GM21619 (cell line): Measurements from ENCODE around the gene MAPK14.
"Not testable (repeated sequence)": the region's sequence is repeated elsewhere in the genome, so short reads cannot be mapped to it uniquely, and the experiment has no call there.

ENCODE experiments used
- ATAC-seq: cut with Tn5 transposase; IDR thresholded peaks from one replicate; pipeline ENCODE4 v1.9.1; 2021; ENCODE audit not compliant: unreplicated experiment

MAPK14 gene

DNA sequence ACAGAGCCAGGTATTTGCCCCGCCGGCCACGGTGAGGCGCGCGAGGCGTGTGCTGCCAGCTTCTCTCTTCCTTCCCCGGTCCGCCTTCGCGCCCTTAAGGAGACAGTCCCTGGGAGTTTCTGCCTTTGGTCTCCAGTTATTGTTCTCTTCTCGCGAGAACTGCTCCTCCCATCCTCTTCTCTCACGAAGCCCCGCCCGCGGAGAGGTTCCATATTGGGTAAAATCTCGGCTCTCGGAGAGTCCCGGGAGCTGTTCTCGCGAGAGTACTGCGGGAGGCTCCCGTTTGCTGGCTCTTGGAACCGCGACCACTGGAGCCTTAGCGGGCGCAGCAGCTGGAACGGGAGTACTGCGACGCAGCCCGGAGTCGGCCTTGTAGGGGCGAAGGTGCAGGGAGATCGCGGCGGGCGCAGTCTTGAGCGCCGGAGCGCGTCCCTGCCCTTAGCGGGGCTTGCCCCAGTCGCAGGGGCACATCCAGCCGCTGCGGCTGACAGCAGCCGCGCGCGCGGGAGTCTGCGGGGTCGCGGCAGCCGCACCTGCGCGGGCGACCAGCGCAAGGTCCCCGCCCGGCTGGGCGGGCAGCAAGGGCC, at the start of gene MAPK14:
MAPK14 (plus strand) TSS at position 308 of the 587 bp plus-strand sequence. CDS start 350 bp downstream, outside the sequence.
- peak; percentile 81 for ATAC-seq

DNA sequence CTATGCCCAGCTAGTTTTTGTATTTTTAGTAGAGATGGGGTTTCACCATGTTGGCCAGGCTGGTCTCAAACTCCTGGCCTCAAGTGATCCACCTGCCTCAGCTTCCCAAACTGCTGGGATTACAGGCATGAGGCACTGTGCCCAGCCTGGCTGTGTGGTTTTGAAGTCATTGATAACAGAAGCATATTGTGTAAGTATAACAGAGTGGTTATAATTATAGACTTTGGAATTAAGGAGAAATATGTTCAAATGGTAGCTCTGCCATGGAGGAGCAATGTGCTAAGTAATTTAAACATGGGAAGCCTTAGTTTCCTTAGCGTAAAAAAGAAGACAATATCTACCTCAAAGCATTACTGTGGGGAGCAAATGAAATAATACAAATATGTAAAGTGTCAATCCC, 47.5 kb upstream of the MAPK14 start:
- ATAC-seq: not testable (repeated sequence)

DNA sequence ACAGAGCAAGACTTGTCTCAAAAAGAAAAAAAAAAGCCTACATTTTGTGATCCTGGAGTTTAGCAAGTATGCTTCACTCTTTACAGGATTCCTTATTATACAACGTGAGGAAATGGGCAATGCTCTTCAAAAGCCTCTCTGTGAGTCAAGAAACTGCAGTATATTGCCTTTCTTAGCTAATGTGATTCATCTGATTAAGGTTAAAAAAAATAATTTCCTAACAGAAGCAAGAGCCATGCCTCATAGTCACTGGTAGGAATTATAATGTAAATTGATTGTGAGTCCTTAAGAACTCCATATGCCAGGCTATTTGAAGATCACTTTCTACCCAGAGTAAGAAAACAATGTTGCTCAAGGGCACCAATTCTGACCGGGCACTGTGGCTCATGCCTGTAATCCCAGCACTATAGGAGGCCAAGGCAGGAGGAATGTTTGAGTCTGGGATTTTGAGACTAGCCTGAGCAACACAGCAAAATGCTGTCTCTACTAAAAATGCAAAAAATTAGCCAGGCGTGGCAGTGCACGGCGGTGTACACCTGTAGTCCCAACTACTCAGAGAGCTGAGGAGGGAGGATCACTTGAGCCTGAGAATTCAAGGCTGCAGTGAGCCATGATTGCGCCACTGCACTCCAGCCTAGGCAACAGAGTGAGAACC, 46.5 kb upstream of the MAPK14 start:
- no peak for ATAC-seq

DNA sequence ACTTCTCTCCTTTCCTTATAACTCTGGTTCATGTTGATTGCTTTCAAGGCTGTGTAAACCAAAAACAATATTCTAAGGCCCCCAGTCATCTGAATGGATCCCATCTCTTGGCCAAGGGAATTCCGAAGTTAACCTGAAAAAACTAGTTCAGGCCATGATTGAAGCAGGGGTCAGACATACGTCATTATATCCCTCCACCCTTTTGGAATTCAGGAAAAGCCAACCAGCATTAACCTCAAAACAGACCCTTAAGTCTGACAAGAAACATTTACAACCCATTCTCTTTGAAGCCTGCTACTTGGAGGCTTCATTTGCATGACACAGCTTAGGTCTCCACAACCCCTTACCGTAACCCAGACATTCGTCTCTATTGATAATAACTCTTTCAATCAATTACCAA, 42.9 kb upstream of the MAPK14 start:
- no peak for ATAC-seq

DNA sequence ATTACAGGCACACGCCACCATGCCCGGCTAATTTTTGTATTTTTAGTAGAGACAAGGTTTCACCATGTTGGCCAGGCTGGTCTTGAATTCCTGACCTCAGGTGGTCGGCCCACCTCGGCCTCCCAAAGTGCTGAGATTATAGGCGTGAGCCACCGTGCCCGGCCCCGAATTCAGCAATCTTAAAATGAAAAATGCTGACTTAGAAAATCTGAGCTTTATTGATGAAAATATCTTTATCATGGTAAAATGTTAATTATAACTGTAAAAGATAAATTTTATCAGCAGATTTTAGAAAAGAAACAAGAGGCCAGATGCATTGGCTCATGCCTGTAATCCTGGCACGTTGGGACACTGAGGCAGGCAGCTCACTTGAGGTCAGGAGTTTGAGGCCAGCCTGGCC, 39.6 kb upstream of the MAPK14 start:
- not testable (repeated sequence) for ATAC-seq

DNA sequence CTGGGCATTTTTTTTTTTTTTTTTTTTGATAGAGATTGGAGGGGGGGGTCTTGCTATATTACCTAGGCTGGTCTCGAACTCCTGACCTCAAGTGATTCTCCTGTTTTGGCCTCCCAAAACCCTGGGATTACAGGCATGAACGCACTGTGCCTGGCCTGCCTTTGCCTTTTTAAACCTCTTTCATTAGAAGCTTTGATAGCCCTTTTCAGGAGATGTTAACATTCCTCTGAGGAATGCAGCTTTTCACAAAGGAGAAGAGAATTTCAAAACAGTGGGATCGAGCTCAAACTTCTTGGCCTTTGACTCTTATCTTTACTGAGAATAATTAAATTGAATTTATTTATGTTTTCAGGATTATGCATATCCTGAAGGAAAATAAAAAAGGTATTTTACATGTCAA, 34.5 kb upstream of the MAPK14 start:
- ATAC-seq: no peak

DNA sequence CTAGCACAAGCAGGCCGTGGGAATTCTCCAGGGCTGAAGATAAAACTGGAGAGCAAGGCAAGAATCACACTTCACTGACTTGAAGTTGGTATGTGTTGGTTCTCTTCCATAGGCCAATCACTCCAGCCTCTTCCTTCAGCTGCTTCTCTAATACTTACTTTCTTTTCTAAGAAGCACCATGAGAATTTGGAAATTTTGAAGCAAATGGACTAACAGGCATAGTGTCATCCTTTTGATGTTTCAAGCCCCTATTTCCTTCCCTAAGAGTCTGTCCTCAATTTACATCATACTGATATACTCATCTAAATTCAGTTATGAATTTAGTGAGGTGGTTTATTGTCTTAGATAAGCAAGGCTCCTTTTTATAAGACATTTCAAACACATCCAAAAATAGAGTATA, 27.2 kb upstream of the MAPK14 start:
- no peak for ATAC-seq

DNA sequence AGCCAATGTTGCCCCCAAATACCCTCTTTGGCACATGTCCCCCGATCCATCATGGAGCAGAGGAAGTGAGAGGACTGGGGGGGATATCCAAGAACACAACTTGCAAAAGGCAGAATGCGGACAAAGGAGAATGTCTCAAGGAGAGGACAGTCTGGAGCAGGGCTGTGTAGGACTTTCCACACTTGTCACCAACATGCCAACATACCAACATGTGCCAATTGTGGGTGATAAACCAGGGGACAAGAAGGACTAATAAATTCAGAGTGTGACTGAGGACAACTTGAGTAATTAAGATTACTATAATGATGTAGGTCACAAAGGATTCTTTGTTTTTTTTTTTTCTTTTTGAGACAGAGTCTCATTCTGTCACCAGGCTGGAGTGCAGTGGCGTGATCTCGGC, 11.9 kb upstream of the MAPK14 start:
- no peak for ATAC-seq

DNA sequence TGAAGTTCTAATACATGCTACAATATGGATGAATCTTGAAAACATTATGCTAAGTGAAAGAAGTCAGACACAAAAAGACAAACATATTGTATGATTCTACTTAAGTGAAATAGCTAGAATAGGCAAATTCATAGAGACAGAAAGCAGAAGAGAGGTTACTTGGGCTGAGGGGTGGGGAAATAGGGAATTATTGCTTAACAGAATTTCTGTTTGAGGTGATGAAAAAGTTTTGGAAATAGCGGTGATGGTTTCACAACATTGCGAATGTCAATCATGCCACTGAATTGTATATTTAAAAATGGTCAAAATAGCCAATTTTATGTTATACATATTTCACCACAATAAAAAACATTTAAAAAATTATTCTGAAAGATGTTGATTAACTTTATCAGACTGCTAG, 9.3 kb upstream of the MAPK14 start:
- ATAC-seq: no peak

DNA sequence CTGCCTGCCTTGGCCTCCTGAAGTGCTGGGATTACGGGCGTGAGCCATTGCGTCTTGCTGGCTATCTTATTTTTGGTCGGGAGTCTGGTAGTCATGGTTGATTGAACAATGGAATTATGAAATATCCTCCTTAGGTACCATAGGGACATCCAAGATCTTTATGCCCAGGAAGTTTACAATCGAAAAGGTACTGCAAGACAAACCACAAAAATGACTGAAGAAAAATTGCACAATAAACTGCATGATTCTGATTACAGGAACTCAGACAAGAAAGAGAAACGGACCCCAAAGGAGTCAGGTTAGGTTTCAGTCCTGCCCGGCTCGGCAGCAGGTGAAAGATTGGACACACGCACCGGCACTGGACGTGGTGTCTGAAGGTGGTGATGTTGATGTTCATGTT, 8.4 kb upstream of the MAPK14 start:
- no peak for ATAC-seq

DNA sequence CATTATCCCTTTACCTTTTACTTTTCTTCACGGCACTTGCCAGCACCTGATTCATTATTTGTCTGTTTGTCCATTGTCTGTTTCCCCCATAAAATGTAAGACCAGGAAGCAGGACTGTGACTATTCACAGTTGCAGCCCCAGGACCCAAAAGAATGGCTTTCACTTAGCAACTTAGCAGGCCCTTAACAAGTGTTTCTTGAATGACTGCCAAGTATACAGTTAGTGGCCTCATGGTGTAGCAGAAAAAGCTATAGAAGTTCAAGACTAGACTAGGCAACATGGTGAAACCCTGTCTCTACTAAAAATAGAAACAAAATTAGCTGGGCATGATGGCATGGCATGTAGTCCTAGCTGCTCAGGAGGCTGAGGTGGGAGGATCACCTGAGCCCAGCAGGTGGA, 7.5 kb upstream of the MAPK14 start:
- no peak for ATAC-seq

DNA sequence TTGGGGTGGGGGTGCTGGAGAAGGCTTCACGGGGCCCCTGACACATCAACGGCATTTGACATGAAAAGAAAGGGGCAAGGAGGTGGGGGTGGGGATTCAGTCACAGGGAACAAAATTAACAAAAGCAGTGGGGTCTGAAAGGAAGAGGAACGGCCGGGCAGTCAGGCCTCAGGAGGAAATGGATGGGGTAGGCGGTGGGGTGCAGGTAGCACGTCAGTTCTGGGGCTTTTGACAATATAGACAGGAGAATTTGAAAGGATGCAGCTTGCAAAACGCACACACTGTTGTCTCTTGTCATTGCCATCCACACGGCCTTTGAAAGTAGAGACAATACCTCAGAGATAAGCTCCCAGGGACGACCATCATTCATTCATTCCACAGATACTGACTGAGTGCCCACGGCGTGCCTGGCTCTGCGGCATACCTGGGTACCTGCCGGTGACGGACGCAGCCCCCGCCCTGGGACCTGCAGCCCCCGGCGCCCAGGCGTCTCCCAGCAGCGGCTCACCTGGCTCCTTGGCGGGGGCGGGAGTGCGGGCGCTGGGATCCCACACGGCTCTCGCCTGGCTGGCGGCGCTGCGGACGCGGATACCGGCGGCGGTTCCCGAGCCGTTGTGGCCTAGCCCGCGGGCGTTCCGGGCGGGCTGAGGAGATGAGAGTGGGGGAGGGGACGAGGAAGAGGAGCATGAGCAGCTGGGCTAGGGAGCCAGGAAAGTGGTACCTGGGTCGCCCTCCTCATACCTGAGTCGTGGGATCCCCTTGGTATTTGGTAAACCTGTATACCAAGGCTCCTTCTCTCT, 3.4 kb upstream of the MAPK14 start, which contains the start of gene SLC26A8:
SLC26A8 (minus strand) TSS at position 646 of the 800 bp plus-strand sequence. CDS start 4,934 bp downstream, outside the sequence.
- ATAC-seq: no peak

DNA sequence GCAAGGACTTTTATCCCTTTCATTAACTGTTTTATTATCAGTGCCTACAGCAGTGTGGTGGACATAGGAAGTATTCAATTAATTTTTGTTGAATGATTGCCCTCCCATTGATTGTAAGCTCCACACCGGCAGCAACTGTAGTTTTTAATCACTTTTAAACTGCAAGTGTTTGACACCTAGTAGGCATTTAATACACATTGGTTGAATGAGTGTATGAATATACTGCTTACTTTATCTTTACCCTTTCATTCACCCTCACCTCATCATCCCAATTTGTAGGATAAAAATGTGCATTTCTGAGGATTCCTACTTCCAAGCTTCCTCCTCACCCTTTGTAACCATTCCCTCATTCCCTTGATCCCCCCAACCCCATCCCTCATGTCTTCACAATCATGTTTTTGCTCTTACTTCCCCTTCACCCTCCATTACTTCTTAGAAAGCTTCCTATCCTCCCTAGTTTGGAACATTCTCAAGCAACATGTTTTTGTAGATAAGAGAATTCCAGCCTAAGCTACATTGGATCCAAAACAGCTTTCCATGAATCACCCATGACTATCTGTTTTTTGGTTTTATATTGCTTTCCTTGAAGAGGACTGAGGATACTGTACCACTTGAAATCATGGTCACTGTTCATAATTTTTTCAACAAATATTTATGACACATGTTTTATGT, 2.2 kb upstream of the MAPK14 start:
- no peak for ATAC-seq

DNA sequence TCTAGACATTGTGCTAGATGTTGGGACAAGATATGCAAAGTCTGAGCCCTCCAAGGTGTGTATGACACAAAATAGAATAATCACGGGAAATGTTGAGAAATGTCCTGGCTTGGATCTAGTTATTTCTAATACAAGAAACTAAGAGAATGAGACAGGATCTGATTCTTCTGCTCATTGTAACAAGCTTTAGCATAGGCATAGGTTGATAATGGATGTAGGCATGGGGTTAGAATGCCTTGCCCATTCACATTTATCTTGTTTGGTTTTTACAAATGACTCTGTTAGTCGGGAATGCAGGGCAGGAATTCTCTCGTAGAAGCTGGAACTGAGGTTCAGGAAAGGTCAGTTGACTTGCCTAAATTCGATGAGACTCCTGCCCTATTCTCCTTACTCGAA, 1.7 kb upstream of the MAPK14 start:
- no peak for ATAC-seq

DNA sequence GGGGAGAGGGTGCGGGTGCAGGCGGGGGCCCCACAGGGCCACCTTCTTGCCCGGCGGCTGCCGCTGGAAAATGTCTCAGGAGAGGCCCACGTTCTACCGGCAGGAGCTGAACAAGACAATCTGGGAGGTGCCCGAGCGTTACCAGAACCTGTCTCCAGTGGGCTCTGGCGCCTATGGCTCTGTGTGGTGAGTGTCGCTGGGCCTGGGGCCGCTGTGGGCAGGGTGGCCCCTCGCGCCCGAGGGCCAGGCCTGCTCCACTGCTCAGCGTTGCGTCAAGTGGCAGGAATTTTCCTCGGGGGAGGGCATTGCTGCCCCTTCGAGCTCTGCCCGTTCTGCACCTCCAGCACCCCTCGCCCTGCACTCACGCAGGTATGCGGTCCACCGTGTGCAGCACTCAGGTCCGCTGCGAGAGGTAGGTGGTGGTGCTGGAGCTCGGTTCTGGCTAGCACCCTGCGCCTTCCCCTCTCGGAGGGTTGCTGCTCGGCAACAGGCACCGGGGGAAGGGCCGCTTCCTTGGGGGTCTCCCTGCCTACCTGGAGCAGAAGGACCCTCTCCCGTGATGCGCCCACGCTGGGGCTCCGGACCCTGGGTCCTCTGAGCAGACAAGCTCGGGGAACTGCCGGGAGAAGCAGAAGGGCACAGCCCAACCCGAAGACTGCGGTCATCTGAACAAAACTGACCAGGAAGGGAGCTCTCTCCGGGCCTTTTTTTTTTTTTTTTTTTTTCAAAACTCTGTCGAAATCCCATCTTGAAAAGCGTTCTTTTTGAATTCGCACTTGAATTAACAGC, 674 bp downstream of the MAPK14 start:
- peak; percentile 25 for ATAC-seq

DNA sequence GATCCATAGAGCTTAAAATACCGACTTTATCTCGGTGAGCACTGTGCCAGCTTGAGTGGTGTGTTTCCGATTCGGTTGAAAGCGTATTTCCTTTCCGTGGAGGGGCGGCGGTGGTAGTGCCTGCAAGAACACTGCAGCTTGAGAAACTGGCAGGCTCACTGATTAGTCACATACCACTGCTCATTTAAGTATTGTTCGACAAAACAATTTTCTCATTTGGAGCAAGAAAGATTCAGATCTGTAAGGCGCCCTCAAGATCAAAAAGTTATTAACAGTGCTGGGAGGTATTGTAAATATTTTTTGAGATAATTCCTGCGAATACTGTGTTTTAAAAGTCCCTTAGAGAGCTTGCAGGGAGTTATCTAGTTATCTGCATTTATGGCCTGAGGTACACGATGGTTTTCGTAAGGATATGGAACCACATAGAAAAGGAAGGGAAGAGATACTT, 1.3 kb downstream of the MAPK14 start:
- ATAC-seq: no peak

DNA sequence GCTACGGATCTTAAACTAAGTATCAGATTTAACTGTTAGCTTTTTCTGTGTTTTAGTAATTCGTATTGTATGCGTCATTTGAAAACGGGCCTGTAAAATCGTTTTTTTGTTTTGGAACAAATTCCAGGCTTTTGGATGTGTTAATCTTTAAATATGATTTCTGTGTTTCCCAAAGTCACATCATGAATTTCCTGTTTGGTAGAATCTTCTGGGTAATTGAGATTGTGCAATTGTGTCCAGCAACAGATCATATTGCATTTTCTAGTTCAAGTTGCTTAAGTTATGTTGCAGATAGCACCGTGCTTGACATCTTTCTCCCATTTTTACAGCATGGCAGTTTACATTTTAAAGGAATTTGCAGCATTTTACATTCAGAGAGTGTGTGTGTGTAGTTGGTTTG, 1.9 kb downstream of the MAPK14 start:
- no peak for ATAC-seq

DNA sequence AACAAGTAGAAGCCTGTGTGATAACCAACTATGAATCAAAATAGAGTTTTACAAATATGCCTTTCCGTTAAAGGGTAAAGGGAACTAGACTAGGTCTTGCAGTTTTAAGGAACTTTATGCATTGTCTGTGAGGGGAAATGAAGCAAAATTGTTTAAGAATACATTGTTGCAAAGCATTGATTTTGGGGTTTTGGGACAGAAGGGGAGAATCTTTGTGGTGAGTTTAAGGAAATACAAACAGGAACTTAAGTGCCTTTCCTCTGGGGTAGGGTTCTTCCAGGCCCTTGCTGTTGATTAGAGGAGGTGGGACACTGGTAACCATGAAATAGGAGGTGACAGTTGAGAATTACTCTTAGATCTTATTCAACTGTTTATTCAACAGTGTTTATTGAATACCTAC, 4.7 kb downstream of the MAPK14 start:
- ATAC-seq: no peak

DNA sequence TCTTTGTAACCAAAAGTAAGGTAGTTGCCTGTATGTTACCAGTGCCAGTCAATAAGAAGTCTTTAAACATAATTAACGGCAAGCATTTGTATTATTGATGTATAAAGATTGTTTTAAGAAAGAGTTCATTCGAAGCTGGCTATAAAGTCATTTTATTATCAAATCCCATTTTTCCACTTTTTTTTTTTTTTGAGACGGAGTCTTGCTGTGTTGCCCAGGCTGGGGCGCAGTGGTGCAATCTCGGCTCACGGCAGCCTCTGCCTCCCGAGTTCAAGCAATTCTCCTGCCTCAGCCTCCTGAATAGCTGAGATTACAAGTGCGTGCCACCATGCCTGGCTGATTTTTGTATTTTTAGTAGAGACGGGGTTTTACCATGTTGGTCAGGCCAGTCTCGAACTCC, 5.5 kb downstream of the MAPK14 start:
- not testable (repeated sequence) for ATAC-seq

DNA sequence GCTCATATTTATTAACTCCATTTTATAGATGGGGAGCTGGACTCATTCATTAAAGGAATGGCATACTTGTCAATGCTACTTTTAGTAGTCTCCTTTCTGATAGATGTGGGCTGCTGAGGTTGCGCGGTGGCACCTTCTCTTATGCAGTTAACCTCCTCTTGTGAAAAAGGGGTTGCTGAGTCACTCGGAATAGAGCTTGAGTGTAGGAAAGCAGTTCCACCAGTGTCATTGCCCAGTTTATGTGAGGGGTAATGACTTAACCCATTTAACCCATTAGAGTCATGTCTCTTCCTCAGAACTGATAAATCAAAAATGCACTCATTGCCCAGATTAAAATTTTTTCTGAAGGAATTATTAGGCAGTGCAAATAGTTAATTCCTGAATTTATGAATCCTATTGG, 6.3 kb downstream of the MAPK14 start:
- ATAC-seq: no peak

DNA sequence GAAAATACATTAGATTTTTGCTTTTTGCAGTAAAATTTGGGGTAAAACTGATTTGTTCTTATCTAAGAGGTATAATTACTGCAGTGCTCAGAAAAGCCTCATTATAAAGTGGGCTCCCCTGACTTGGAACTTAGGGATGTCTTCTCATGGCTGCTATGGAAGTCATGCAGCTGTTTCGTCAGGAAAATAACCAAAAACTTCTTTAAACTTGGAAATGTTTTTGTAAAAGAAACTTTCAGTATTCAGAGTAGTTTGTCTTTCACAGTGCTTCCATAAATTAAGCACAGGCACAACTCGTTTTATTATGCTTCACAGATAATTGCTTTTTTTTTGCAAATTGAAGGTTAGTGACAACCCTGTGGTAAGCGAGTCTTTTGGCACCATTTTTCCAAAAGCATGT, 6.8 kb downstream of the MAPK14 start:
- ATAC-seq: no peak
